Activated T-cell treated with anti-CD3 and anti-CD28 coated beads, Interleukin-2, amount 50 U/mL, for 24 hours (primary cell): ENCODE measurements around the gene VPS11.
"Not testable (repeated sequence)": the region's sequence is repeated elsewhere in the genome, so short reads cannot be mapped to it uniquely, and the experiment has no call there.

Source experiments
- DNase-seq: peaks from one replicate; pipeline ENCODE4 v3.0.0-alpha.2; 2020
- H3K27ac Mint-ChIP-seq: 2 replicates; pipeline ENCODE4 v1.8.0; 2020; ENCODE audit warnings: mild to moderate bottlenecking, mixed read lengths
- H3K27me3 Mint-ChIP-seq: 2 replicates; pipeline ENCODE4 v1.8.0; 2020; ENCODE audit warnings: mixed read lengths
- H3K36me3 Mint-ChIP-seq: 2 replicates; pipeline ENCODE4 v1.8.0; 2020; ENCODE audit warnings: low read depth, mixed read lengths
- H3K4me1 Mint-ChIP-seq: 2 replicates; pipeline ENCODE4 v1.8.0; 2020; ENCODE audit warnings: low read depth, mixed read lengths
- H3K4me3 Mint-ChIP-seq: 2 replicates; pipeline ENCODE4 v1.8.0; 2020; ENCODE audit warnings: mild to moderate bottlenecking, moderate library complexity, mixed read lengths
- H3K9me3 Mint-ChIP-seq: 2 replicates; pipeline ENCODE4 v1.8.0; 2020; ENCODE audit warnings: mixed read lengths

Gene VPS11

DNA sequence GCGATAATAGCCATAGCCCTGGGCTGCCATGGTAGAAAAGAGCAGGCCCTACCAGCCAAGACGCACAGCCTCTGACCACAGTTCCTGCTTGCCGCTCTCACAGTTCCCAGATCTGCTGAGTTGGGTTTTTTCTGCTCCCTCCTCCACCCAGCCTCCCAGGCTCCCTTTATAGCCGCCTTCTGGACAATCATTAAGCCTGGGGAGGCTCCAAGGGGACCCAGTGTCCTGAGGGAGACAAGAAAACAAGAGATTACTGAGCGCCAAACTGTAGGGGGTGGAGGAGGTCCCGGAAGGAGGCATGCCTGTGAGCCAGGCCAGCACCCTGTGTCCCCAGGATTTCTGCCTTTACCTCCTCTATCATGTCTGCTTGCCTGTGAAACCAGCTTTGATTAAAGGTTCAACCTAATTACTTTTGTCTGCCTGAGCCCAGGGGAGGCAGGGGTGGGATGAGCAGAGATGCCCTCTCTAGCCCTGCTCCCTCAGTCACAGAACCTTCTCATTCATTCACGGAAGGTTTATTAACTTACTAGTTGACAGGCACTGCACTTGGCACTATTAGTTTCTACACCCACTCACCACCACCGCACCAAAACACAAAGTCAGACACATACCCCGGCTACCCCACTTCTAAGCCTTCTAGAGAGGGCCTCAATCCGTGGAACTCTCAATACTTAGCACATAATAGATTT lies 38.1 kb upstream of the VPS11 start:
- Mint-ChIP-seq H3K27ac (peak overlapping the region; percentile 91), H3K4me1 (peaks cover 28% of the 10 kb centered on the region)

DNA sequence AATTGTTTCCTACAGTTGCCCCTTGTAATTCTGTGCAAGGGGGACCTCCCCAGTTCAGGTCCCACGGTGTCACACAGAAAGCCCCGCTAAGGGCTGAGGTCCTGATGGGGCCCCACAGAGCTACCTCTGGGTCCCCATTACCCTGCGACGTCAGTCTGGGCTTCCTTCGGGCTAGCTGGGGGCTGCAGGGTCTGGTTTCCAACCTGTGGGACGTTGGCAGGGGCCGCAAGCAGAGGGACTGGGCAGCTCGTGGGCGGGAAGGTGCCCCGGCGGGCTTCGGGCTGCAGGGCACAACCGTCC lies 37.6 kb upstream of the VPS11 start:
- H3K27me3 Mint-ChIP-seq, result no peaks in the 10 kb centered on the region
- no peak for DNase-seq
- H3K36me3 Mint-ChIP-seq, result peaks cover 50% of the 10 kb centered on the region
- H3K4me1 Mint-ChIP-seq, result peaks cover 24% of the 10 kb centered on the region
- peak overlapping the region; percentile 85 for H3K4me3 Mint-ChIP-seq
- H3K9me3 Mint-ChIP-seq, result no peaks in the 10 kb centered on the region
- peak overlapping the region; percentile 91 for H3K27ac Mint-ChIP-seq

More for the DNA sequence above, 38.1 kb upstream of the VPS11 start:
- DNase-seq, result peak; percentile 68
- Mint-ChIP-seq H3K27me3 (no peaks in the 10 kb centered on the region), H3K36me3 (peaks cover 55% of the 10 kb centered on the region), H3K4me3 (peak overlapping the region; percentile 85), H3K9me3 (no peaks in the 10 kb centered on the region)

DNA sequence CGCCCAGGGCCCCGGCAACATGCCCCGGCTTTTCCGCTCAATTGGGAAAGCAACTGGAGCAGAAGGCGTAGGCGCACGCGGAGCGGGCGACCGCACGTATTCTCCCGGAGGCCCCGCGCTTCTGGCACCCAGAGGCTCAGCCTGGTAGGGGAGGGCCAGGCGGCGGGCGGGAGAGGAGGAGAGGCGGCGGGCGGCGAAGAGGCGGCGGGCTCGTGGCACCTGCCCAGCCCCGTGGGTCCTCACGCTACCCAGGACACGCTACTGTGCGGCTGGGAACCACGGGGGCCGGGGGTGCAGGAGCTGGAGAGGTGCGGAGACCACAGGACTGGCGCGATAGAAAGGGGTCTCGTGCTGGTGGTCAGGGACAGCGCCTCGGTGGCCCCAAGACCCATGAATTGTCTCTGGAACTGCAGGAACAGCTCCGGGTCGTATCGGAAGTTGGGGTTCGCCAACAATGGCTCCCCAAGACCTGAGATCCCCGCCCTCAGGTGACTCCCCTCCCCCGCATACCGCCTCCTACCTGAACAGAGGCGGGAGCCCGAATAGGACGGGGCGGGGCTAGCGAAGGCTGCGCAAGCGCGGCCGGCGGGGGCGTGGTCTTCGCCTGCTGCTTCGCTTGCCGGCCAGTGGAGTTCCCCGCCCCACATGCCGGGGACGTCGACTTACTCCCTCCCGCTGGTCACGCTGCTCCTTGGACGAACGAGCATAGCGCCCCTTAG lies 37.1 kb upstream of the VPS11 start, which contains the start of gene SLC37A4:
Gene SLC37A4 (minus strand): TSS at position 549 of the 719 bp plus-strand sequence.
- no peaks in the 10 kb centered on the region for H3K9me3 Mint-ChIP-seq
- H3K4me1 Mint-ChIP-seq, result peaks cover 24% of the 10 kb centered on the region
- no peaks in the 10 kb centered on the region for H3K27me3 Mint-ChIP-seq
- H3K27ac Mint-ChIP-seq, result peak within 1 kb of the TSS; percentile 91
- DNase-seq, result peak; percentile 99
- H3K36me3 Mint-ChIP-seq, result peaks cover 45% of the 10 kb centered on the region
- H3K4me3 Mint-ChIP-seq, result peak within 1 kb of the TSS; percentile 85

DNA sequence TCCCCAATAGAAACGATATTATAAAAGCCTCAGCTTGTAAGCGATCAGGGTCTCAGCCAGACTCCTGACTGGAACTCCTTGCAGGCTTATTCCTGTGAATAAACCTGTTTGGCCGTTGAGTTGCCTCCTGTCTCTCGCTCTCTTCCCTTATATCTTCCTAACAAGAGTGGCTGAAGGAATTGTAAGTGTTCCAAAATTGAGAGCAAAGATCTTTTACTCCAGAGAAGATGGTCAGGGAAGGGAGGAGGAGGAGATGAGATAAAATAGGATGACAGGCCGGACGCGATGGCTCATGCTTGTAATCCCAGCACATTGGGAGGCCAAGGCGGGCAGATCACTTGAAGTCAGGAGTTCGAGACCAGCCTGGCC lies 35.7 kb upstream of the VPS11 start:
- peaks cover 24% of the 10 kb centered on the region for H3K4me1 Mint-ChIP-seq
- no peak overlapping the region for H3K27ac Mint-ChIP-seq
- no peak overlapping the region for H3K4me3 Mint-ChIP-seq
- H3K27me3 Mint-ChIP-seq, result no peaks in the 10 kb centered on the region
- no peaks in the 10 kb centered on the region for H3K9me3 Mint-ChIP-seq
- DNase-seq, result no peak
- H3K36me3 Mint-ChIP-seq, result peaks cover 32% of the 10 kb centered on the region

DNA sequence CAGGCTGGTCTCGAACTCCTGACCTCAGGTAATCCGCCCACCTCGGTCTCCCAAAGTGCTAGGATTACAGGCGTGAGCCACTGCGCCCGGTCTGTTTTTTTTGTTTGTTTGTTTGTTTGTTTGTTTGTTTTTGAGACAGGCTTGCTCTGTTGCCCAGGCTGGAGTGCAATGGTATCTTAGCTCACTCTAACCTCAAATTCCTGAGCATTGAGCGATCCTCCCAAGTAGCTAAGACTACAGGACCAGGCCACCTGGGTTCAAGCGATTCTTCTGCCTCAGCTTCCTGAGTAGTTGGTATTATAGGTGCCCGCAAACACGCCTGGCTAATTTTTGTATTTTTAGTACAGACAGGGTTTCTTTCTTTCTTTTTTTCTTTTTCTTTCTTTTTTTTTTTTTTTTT lies 34.2 kb upstream of the VPS11 start:
- H3K9me3 Mint-ChIP-seq, H3K27me3 Mint-ChIP-seq, DNase-seq, H3K4me3 Mint-ChIP-seq, H3K27ac Mint-ChIP-seq: not testable (repeated sequence)
- Mint-ChIP-seq H3K4me1 (peaks cover 20% of the 10 kb centered on the region), H3K36me3 (peaks cover 19% of the 10 kb centered on the region)

DNA sequence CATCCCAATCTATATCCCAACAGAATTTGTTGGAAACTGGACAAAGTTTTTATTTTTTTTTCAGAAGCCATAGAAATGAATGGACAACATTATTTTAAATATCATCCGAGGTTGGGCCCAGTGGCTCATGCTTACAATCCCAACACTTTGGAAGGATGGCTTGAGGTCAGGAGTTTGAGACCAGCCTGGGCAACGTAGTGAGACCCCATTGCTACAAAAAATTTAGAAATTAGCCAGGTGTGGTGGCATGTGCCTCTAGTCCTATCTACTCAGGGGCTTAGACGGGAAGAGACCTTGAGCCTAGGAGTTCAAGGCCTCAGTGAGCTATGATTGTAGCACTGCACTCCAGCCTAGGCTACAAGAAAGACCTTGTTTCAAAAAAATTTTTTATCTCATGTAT lies 32.8 kb upstream of the VPS11 start:
- Mint-ChIP-seq H3K36me3 (peaks cover 5% of the 10 kb centered on the region), H3K4me3 (no peak overlapping the region), H3K27me3 (no peaks in the 10 kb centered on the region), H3K4me1 (peaks cover 7% of the 10 kb centered on the region), H3K9me3 (no peaks in the 10 kb centered on the region), H3K27ac (no peak overlapping the region)
- no peak for DNase-seq

DNA sequence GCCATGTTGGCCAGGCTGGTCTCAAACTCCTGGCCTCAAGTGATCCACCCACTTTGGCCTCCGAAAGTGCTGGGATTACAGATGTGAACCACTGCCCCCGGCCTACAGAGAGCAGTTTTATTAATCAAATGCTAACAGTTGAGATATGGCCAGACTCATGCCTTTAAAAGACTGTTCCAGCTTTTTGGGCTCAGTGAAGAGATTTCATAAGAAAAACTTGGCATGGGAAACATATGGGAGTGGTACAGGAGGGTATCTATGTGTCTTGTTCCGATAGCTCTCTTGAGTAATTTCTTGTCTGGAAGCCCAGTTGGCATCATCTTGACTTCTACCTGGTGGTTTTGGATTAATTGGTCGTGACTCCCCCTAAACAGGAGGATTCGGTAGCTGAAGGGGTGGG lies 28.7 kb upstream of the VPS11 start:
- H3K4me3 Mint-ChIP-seq, result no peak overlapping the region
- no peaks in the 10 kb centered on the region for H3K9me3 Mint-ChIP-seq
- H3K27me3 Mint-ChIP-seq, result no peaks in the 10 kb centered on the region
- H3K4me1 Mint-ChIP-seq, result peaks cover 9% of the 10 kb centered on the region
- H3K27ac Mint-ChIP-seq, result no peak overlapping the region
- H3K36me3 Mint-ChIP-seq, result no peaks in the 10 kb centered on the region
- no peak for DNase-seq

DNA sequence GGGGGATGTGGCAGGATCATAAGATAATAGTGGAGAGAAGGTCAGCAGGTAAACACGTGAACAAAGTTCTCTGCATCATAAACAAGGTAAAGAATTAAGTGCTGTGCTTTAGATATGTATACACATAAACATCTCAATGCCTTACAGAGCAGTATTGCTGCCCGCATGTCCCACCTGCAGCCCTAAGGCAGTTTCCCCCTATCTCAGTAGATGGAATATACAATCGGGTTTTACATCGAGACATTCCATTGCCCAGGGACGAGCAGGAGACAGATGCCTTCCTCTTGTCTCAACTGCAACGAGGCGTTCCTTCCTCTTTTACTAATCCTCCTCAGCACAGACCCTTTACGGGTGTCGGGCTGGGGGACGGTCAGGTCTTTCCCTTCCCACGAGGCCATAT lies 28.1 kb upstream of the VPS11 start:
- H3K4me3 Mint-ChIP-seq, H3K36me3 Mint-ChIP-seq, H3K27ac Mint-ChIP-seq, H3K27me3 Mint-ChIP-seq, H3K4me1 Mint-ChIP-seq, DNase-seq, H3K9me3 Mint-ChIP-seq: not testable (repeated sequence)

DNA sequence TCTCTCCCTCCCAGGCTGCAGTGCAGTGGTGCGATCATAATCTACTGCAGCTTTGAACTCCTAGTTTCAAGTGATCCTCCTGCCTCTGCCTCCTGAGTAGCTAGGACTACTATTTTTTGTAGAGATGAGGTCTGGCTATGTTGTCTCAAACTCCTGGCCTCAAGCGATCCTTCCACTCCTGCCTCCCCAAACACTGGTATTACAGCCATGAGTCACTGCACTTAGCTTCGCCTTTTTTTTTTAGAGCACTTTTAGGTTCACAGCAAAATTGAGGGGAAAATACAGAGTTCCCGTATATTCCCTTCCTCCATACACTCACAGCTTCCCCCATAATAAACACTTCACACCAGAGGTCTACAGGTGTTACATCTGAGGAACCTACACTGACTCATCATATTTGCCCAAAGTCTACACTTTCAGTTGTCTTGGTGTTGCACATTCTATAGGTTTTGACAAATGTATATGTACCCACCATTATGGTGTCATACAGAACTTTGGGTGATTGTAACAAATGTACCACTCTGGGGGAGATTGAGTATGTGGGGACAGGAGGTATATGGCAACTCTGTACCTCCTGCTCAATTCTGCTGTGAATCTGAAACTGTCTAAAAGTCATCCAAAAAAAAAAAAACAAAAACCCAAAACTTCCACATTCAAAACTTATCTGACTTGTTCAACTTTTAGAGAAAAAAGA lies 25.6 kb upstream of the VPS11 start:
- H3K4me3 Mint-ChIP-seq, result no peak overlapping the region
- DNase-seq, result no peak
- H3K9me3 Mint-ChIP-seq, result no peaks in the 10 kb centered on the region
- no peaks in the 10 kb centered on the region for H3K27me3 Mint-ChIP-seq
- H3K27ac Mint-ChIP-seq, result peak overlapping the region; percentile 72
- peaks cover 9% of the 10 kb centered on the region for H3K4me1 Mint-ChIP-seq
- peaks cover 30% of the 10 kb centered on the region for H3K36me3 Mint-ChIP-seq

DNA sequence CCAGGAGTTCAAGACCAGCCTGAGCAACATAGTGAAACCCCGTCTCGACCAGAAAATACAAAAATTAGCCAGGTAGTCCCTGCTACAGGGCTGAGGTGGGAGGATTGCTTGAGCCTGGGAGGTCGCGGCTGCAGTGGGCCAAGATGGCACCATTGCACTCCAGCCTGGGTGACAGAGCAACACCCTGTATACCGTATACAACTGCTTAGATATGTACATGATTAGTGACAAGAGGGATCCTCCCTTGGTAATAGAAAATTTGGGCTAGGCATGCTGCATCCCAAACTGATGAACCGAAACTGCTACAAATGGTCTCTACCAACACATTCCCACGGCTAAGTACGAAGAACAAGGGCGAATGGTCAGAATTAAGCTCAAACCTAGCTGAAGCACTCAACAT lies 24.7 kb upstream of the VPS11 start:
- no peaks in the 10 kb centered on the region for H3K27me3 Mint-ChIP-seq
- H3K9me3 Mint-ChIP-seq, result no peaks in the 10 kb centered on the region
- no peak overlapping the region for H3K27ac Mint-ChIP-seq
- H3K4me1 Mint-ChIP-seq, result peaks cover 14% of the 10 kb centered on the region
- peaks cover 40% of the 10 kb centered on the region for H3K36me3 Mint-ChIP-seq
- no peak overlapping the region for H3K4me3 Mint-ChIP-seq
- DNase-seq, result no peak

DNA sequence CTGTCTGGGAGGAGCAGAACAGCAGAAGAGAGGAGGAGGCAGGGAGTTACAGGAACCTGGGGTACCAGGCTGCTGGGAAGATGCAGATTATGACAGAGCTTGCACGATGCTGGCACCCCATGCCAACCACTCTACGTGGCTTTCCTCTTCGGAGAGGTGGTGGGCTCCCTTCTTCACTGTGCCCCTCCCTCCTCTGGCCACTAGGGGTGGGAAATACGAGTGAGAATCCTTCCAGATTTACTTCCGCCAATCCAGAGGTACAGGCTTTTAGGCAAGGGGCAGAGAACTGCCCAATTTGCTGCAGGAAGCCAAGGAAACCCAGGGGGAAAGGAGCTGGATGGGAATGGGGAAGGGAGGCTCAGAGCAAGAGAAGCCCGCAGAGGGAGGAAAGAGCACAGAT lies 22.9 kb upstream of the VPS11 start:
- no peak for DNase-seq
- Mint-ChIP-seq H3K4me1 (peaks cover 16% of the 10 kb centered on the region), H3K9me3 (no peaks in the 10 kb centered on the region), H3K4me3 (no peak overlapping the region), H3K27me3 (no peaks in the 10 kb centered on the region), H3K27ac (peak overlapping the region; percentile 22), H3K36me3 (peaks cover 57% of the 10 kb centered on the region)

DNA sequence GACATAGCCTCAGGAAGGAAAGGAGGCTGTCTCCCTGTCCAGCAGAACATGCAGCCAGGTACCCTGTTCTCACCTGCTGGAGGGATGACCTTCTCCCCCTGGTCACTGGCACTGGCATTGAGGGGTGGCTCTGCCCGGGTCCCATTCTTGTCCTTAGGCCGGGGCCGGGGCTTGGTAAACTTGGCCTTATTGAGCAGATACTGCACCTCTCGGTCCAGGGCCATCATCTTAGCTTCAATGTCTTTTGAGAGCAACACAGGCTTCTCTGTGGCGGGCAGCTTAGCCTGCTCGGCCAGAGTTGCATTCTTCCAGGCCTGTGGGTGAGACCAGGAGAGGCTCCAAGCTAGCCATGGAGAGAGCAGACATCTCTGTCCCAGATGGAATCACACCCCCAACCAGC lies 21.1 kb upstream of the VPS11 start:
- H3K9me3 Mint-ChIP-seq, result no peaks in the 10 kb centered on the region
- no peak overlapping the region for H3K4me3 Mint-ChIP-seq
- H3K4me1 Mint-ChIP-seq, result peaks cover 23% of the 10 kb centered on the region
- no peaks in the 10 kb centered on the region for H3K27me3 Mint-ChIP-seq
- DNase-seq, result no peak
- no peak overlapping the region for H3K27ac Mint-ChIP-seq
- H3K36me3 Mint-ChIP-seq, result peaks cover 75% of the 10 kb centered on the region

DNA sequence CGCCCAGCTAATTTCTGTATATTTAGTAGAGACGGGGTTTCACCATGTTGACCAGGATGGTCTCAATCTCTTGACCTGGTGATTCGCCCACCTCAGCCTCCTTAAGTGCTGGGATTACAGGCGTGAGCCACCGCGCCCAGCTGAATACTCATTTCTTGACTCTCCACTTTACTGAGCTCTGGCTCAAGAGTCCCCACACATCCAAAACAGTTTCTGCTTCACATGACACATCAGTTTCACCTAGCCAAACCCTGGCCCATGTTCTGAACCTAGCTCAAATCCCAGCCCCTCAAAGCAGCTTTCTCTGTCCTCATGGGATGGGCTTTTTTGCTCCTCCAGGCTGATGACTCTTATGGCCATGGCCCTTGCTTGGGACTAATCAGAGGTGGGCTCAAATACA lies 20.4 kb upstream of the VPS11 start:
- Mint-ChIP-seq H3K36me3 (peaks cover 82% of the 10 kb centered on the region), H3K27ac (peak overlapping the region; percentile 64)

DNA sequence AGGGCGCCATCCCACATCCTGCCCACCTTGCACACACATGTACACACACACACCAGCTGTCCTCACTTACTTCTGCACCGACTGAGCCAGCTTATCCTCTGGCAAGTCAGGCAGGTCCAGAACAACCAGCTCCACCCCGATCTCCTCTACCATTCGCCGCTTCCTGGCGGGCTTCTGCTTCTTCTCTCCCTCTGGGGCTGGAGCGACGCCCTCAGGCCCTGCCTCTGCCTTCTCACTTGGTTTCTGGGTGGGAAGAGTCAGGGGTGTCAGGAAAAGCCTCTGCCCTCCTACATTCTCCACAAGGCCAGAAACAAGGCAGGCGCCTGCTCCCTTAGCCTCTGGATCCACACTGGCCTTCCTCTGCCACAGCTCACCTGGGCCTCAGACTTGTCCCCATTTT lies 19.0 kb upstream of the VPS11 start:
- peaks cover 31% of the 10 kb centered on the region for H3K4me1 Mint-ChIP-seq
- no peak overlapping the region for H3K4me3 Mint-ChIP-seq
- peak overlapping the region; percentile 66 for H3K27ac Mint-ChIP-seq
- no peaks in the 10 kb centered on the region for H3K9me3 Mint-ChIP-seq
- no peaks in the 10 kb centered on the region for H3K27me3 Mint-ChIP-seq
- H3K36me3 Mint-ChIP-seq, result peaks cover 97% of the 10 kb centered on the region
- no peak for DNase-seq

More for the DNA sequence above, 20.4 kb upstream of the VPS11 start:
- no peak overlapping the region for H3K4me3 Mint-ChIP-seq
- no peaks in the 10 kb centered on the region for H3K9me3 Mint-ChIP-seq
- no peak for DNase-seq
- no peaks in the 10 kb centered on the region for H3K27me3 Mint-ChIP-seq
- H3K4me1 Mint-ChIP-seq, result peaks cover 23% of the 10 kb centered on the region

DNA sequence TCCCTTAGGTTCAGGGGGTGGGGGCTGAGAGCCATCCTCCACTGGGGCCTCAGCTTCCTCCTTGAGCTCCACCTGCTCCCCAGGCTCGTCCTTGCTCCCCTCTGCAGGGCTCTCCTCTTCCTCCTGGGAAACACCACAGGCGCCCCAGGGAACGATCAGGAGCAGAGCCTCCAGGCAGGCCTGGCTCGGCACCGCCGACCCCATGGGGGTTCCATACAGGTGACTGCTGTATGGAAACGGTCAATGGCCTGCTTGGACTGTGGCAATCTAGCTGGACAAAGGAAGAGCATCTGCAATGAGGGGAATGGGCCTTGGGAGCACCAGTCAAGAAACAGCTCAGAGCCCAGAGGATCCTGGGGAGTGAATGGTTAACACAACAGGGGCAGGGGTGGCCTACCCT lies 18.5 kb upstream of the VPS11 start:
- Mint-ChIP-seq H3K4me3 (no peak overlapping the region), H3K4me1 (peaks cover 35% of the 10 kb centered on the region), H3K9me3 (no peaks in the 10 kb centered on the region), H3K36me3 (peaks cover 99% of the 10 kb centered on the region), H3K27ac (no peak overlapping the region), H3K27me3 (no peaks in the 10 kb centered on the region)
- no peak for DNase-seq
